ENCODE measurements around the gene MSI2. TPM values are rescaled to one million over a fixed set of nuclear protein-coding genes. Genes with fewer than 3 reads are reported as not detected.

The MSI2 gene
- total RNA-seq (100 to 1,000 TPM in 9 of 10 donors, 10 to 100 TPM in 1; 94.2 to 135 (median 121) TPM), polyA plus RNA-seq (10 to 100 TPM; 25.5 to 27.1 TPM)
- long read RNA-seq, donor 1, full-length matches to known transcripts, result 1 of 16 reads
- long read RNA-seq, donor 1, partial matches to known transcripts, result 0 of 16 reads
- long read RNA-seq, donor 1, other reads (novel, unspliced or antisense), result 15 of 16 reads
- long read RNA-seq, donor 2, partial matches to known transcripts, result 1 of 19 reads
- long read RNA-seq, donor 2, other reads (novel, unspliced or antisense), result 17 of 19 reads
- long read RNA-seq, donor 3, full-length matches to known transcripts, result 2 of 56 reads
- long read RNA-seq, donor 3, partial matches to known transcripts, result 15 of 56 reads
- long read RNA-seq, donor 3, other reads (novel, unspliced or antisense), result 39 of 56 reads

- H3K4me3 ChIP-seq, result peak within 1 kb of the TSS; percentile 75 to 97 (median 93)
- intact Hi-C loops (cut with DNase I), result loop anchor here in 6 of 10 donors (5.0 to 10.0 kb wide), 13 partner anchors 69 to 579 kb away; no protein-coding TSS in a partner anchor
- DNase-seq, result peak; percentile 94 to 95
- 1% methylated on average over 58 to 87 of the region's 88 CpGs for WGBS, 2 donors
- H3K4me1 ChIP-seq, result peaks cover 0 to 38% (median 20%) of the 10 kb centered on the region in 9 donors
- H3K36me3 ChIP-seq, result peaks cover 0 to 13% (median 0%) of the 10 kb centered on the region in 9 donors
- H3K27me3 ChIP-seq, result peaks cover 0 to 4% (median 0%) of the 10 kb centered on the region in 7 donors
- peak in 1 of 9 donors; percentile 5 for TF ChIP-seq CTCF (IDR thresholded peaks at IDR 0.05)
- peak; percentile 88 to 94 (median 92) for ATAC-seq
- peak within 1 kb of the TSS; percentile 88 to 99 (median 97) for H3K27ac ChIP-seq
- H3K9me3 ChIP-seq, result peaks cover 0 to 9% (median 0%) of the 10 kb centered on the region in 11 donors
These were observed at the start of gene MSI2 for GRCh38 chr17:57255776-57256681. Gene MSI2, plus strand, starts transcription at chr17:57256523. Its CDS starts 220 bp downstream, at chr17:57256743.

- ATAC-seq (no peak), DNase-seq (no peak)
- no peak for TF ChIP-seq CTCF (IDR thresholded peaks at IDR 0.05)
- 96 to 97% methylated on average over 1 of the region's 1 CpG for WGBS, 2 donors
- intact Hi-C loops (cut with DNase I), result loop anchor here in 1 of 10 donors (10.0 kb wide), 1 partner anchor 488 kb away; no protein-coding TSS in a partner anchor
- Histone ChIP-seq H3K9me3 (peaks cover 0 to 27% (median 8%) of the 10 kb centered on the region in 11 donors), H3K36me3 (no peaks in the 10 kb centered on the region), H3K27me3 (no peaks in the 10 kb centered on the region), H3K4me3 (no peak overlapping the region), H3K4me1 (no peaks in the 10 kb centered on the region), H3K27ac (no peak overlapping the region)
These were observed 49.4 kb upstream of the MSI2 start for GRCh38 chr17:57206928-57207327.

DNA sequence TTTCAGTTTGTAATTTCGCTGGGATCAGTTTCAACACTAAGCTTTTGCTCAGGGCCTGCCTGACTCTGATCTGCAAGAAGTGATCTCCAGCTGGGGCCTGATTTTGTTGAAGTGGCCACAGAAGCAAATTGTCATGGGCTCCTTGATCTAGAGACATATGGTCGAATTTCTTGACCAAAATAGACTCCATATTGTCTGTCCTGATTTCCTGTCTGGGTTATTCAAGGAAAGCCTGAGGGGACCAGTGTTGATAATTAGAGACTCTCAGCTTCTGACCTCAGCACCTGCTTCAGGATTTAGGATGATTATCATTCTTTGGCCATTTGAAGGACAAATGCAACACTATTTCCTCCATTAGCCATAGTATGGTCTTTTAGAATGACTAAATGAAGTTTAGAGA lies 48.9 kb upstream of the MSI2 start:
- intact Hi-C loops (cut with DNase I), result loop anchor here in 1 of 10 donors (10.0 kb wide), 1 partner anchor 487 kb away; no protein-coding TSS in a partner anchor
- Histone ChIP-seq H3K4me3 (no peak overlapping the region), H3K9me3 (peaks cover 0 to 27% (median 8%) of the 10 kb centered on the region in 11 donors), H3K36me3 (no peaks in the 10 kb centered on the region), H3K27ac (no peak overlapping the region), H3K4me1 (no peaks in the 10 kb centered on the region), H3K27me3 (no peaks in the 10 kb centered on the region)
- WGBS, 2 donors, result 65 to 69% methylated on average over 2 of the region's 2 CpGs
- ATAC-seq, result no peak
- TF ChIP-seq CTCF (IDR thresholded peaks at IDR 0.05), result no peak
- no peak for DNase-seq

GRCh38 chr17:57210224-57210553 lies 46.1 kb upstream of the MSI2 start:
- ATAC-seq (no peak), DNase-seq (no peak)
- Histone ChIP-seq H3K4me1 (no peaks in the 10 kb centered on the region), H3K4me3 (no peak overlapping the region), H3K27me3 (no peaks in the 10 kb centered on the region), H3K9me3 (peaks cover 0 to 27% (median 8%) of the 10 kb centered on the region in 11 donors), H3K36me3 (no peaks in the 10 kb centered on the region), H3K27ac (no peak overlapping the region)
- no peak for TF ChIP-seq CTCF (IDR thresholded peaks at IDR 0.05)
- intact Hi-C loops (cut with DNase I), result no loop called here
